Prostate gland (tissue), 2 donors: Measurements from ENCODE around the gene ADRM1. TPM values are rescaled to one million over a fixed set of nuclear protein-coding genes. Genes with fewer than 3 reads are reported as not detected.

Source experiments
- DNase-seq: peaks from one replicate; pipeline ENCODE4 v3.0.0-alpha.2; 2019; ENCODE audit warnings: low spot score
- H3K27ac ChIP-seq, 2 donors: fragments of 200-600 bp; sonication (generic); 2 replicates each; pipeline ENCODE4 v1.5.1; 2017 to 2019
- H3K27me3 ChIP-seq: fragments of 200-600 bp; sonication (generic); replicated peaks from 2 replicates; pipeline ENCODE4 v1.5.1; 2019; ENCODE audit not compliant: insufficient read depth
- H3K36me3 ChIP-seq, 2 donors: fragments of 200-600 bp; sonication (generic); 1 replicate in 1 of 2; 2 replicates in 1 of 2; pipeline versions ENCODE4 v1.5.1 to v1.8.1; 2017 to 2019
- H3K4me1 ChIP-seq: fragments of 200-600 bp; sonication (generic); replicated peaks from 2 replicates; pipeline ENCODE4 v1.5.1; 2019
- H3K4me3 ChIP-seq, 2 donors: fragments of 200-600 bp; sonication (generic); 2 replicates each; pipeline ENCODE4 v1.5.1; 2017 to 2019
- H3K9me3 ChIP-seq: fragments of 200-600 bp; sonication (generic); 2 replicates; pipeline ENCODE4 v1.5.1; 2017
- CTCF ChIP-seq, 4 experiments: fragments of 200-600 bp in 2 of 4; fragments of 450-650 bp in 2 of 4; sonication (generic) in 2 of 4; IDR thresholded peaks; 1 replicate in 3 of 4; 2 replicates in 1 of 4; pipeline ENCODE4 v1.5.1; 2016 to 2019; ENCODE audit warnings: antibody characterized with exemption in 4 of 4, mild to moderate bottlenecking in 2 of 4, moderate library complexity in 2 of 4
- POLR2A ChIP-seq: fragments of 450-650 bp; IDR thresholded peaks from one replicate; pipeline ENCODE4 v1.6.1; 2016; ENCODE audit warnings: antibody characterized with exemption, mild to moderate bottlenecking
- POLR2AphosphoS5 ChIP-seq: sonication (generic); formaldehyde crosslinking; IDR thresholded peaks from one replicate; pipeline ENCODE4 v1.6.1; 2017; ENCODE audit warnings: antibody characterized with exemption
- WGBS: methylation state at CpG from one replicate; pipeline ENCODE4 v1.1.5; 2018; 5-methylcytosine and 5-hydroxymethylcytosine counted together
- intact Hi-C: fragments of 100-400 bp; cut with DNase I; formaldehyde crosslinking; loops from one replicate; pipeline ENCODE4 v1.14.2; 2022
- total RNA-seq, 2 donors: library from RNA; depleted of rRNA; stranded (reverse); fragments of >200 nt; gene quantifications; one replicate each; pipeline ENCODE4 v1.1.0, GENCODE V29; 2016

ADRM1 gene
- total RNA-seq, 2 donors from 2014 or later: 149 to 207 TPM

- no peaks in the 10 kb centered on the region for H3K27me3 ChIP-seq
- no peaks in the 10 kb centered on the region for H3K9me3 ChIP-seq
- H3K27ac ChIP-seq: no peak overlapping the region
- intact Hi-C loops: no loop called here
- H3K4me3 ChIP-seq: no peak overlapping the region
- TF ChIP-seq CTCF (IDR thresholded peaks at IDR 0.05): no peak
- TF ChIP-seq POLR2A: no peak
- TF ChIP-seq POLR2AphosphoS5: no peak
- 85% methylated on average over 29 of the region's 30 CpGs for WGBS
- H3K36me3 ChIP-seq: peaks cover 0 to 13% of the 10 kb centered on the region in 2 donors
- no peak for DNase-seq
- H3K4me1 ChIP-seq: no peaks in the 10 kb centered on the region
Observed at GRCh38 chr20:62326959-62327725, 24.3 kb downstream of the ADRM1 start.

- Histone ChIP-seq H3K9me3 (no peaks in the 10 kb centered on the region), H3K27ac (no peak overlapping the region), H3K27me3 (no peaks in the 10 kb centered on the region), H3K36me3 (peaks cover 0 to 15% of the 10 kb centered on the region in 2 donors), H3K4me3 (no peak overlapping the region), H3K4me1 (no peaks in the 10 kb centered on the region)
- DNase-seq: no peak
- 89% methylated on average over 33 of the region's 33 CpGs for WGBS
- intact Hi-C loops: no loop called here
- TF ChIP-seq POLR2A (no peak), POLR2AphosphoS5 (no peak), CTCF (IDR thresholded peaks at IDR 0.05) (no peak)
Observed at GRCh38 chr20:62327726-62328495, 25.1 kb downstream of the ADRM1 start.

GRCh38 chr20:62328684-62329388 lies 26.0 kb downstream of the ADRM1 start:
- no peak for DNase-seq
- intact Hi-C loops: no loop called here
- no peak for TF ChIP-seq POLR2AphosphoS5
- TF ChIP-seq CTCF (IDR thresholded peaks at IDR 0.05): no peak
- TF ChIP-seq POLR2A: no peak
- 90% methylated on average over 26 of the region's 26 CpGs for WGBS
- H3K4me3 ChIP-seq: no peak overlapping the region
- H3K27me3 ChIP-seq: no peaks in the 10 kb centered on the region
- H3K36me3 ChIP-seq: peaks cover 0 to 20% of the 10 kb centered on the region in 2 donors
- no peak overlapping the region for H3K27ac ChIP-seq
- no peaks in the 10 kb centered on the region for H3K9me3 ChIP-seq
- H3K4me1 ChIP-seq: no peaks in the 10 kb centered on the region

- WGBS: 94% methylated on average over 36 of the region's 37 CpGs
- Histone ChIP-seq H3K27me3 (no peaks in the 10 kb centered on the region), H3K36me3 (peaks cover 0 to 20% of the 10 kb centered on the region in 2 donors), H3K4me3 (no peak overlapping the region), H3K27ac (no peak overlapping the region), H3K4me1 (no peaks in the 10 kb centered on the region), H3K9me3 (no peaks in the 10 kb centered on the region)
- TF ChIP-seq POLR2A (no peak), CTCF (IDR thresholded peaks at IDR 0.05) (no peak), POLR2AphosphoS5 (no peak)
- DNase-seq: no peak
- intact Hi-C loops: no loop called here
Observed at GRCh38 chr20:62329389-62330377, 26.9 kb downstream of the ADRM1 start.
